KMS-11 (cell line): ENCODE results near the gene CACNA1S.

ENCODE experiments used
- H2AFZ ChIP-seq: fragments of 200-600 bp; sonication (generic); 2 replicates; pipeline ENCODE4 v1.6.1; 2016; ENCODE audit warnings: antibody characterized with exemption, mixed run types, low read depth
- H3K27ac ChIP-seq: fragments of 200-600 bp; sonication (generic); 2 replicates; pipeline ENCODE4 v1.6.1; 2016; ENCODE audit warnings: mild to moderate bottlenecking, mixed run types
- H3K27me3 ChIP-seq: fragments of 200-600 bp; sonication (generic); 2 replicates; pipeline ENCODE4 v1.6.1; 2017; ENCODE audit warnings: mild to moderate bottlenecking, low read depth, mixed run types, moderate library complexity; ENCODE audit not compliant: insufficient read depth
- H3K36me3 ChIP-seq: fragments of 200-600 bp; sonication (generic); 2 replicates; pipeline ENCODE4 v1.6.1; 2017; ENCODE audit warnings: mild to moderate bottlenecking, mixed run types; ENCODE audit not compliant: insufficient read depth
- H3K4me1 ChIP-seq: fragments of 200-600 bp; sonication (generic); 2 replicates; pipeline ENCODE4 v1.6.1; 2016; ENCODE audit warnings: mild to moderate bottlenecking, low read depth, mixed run types; ENCODE audit not compliant: poor library complexity, severe bottlenecking
- H3K4me2 ChIP-seq: fragments of 200-600 bp; sonication (generic); 2 replicates; pipeline ENCODE4 v1.7.0; 2016; ENCODE audit warnings: mild to moderate bottlenecking, mixed run types
- H3K4me3 ChIP-seq: fragments of 200-600 bp; sonication (generic); IDR thresholded peaks from 2 replicates; pipeline ENCODE4 v1.6.1; 2017; ENCODE audit warnings: low read depth, low read length, mixed read lengths; ENCODE audit not compliant: insufficient read depth
- H3K79me2 ChIP-seq: fragments of 200-600 bp; sonication (generic); 2 replicates; pipeline ENCODE4 v1.6.1; 2016; ENCODE audit warnings: low read depth, mixed run types; ENCODE audit not compliant: insufficient read depth
- H3K9ac ChIP-seq: fragments of 200-600 bp; sonication (generic); 2 replicates; pipeline ENCODE4 v1.6.1; 2016; ENCODE audit warnings: mild to moderate bottlenecking, mixed run types
- H4K20me1 ChIP-seq: fragments of 200-600 bp; sonication (generic); 2 replicates; pipeline ENCODE4 v1.6.1; 2016; ENCODE audit warnings: mild to moderate bottlenecking, mixed run types; ENCODE audit not compliant: insufficient read depth
- TF ChIP-seq, protein P1 (sequence below): fragments of 200-600 bp; sonication (generic); conservative IDR thresholded peaks from 2 replicates; pipeline ENCODE4 v1.6.1; 2017; ENCODE audit warnings: low read depth, mild to moderate bottlenecking, antibody characterized with exemption, low read length, moderate library complexity, mixed read lengths

The CACNA1S gene

DNA sequence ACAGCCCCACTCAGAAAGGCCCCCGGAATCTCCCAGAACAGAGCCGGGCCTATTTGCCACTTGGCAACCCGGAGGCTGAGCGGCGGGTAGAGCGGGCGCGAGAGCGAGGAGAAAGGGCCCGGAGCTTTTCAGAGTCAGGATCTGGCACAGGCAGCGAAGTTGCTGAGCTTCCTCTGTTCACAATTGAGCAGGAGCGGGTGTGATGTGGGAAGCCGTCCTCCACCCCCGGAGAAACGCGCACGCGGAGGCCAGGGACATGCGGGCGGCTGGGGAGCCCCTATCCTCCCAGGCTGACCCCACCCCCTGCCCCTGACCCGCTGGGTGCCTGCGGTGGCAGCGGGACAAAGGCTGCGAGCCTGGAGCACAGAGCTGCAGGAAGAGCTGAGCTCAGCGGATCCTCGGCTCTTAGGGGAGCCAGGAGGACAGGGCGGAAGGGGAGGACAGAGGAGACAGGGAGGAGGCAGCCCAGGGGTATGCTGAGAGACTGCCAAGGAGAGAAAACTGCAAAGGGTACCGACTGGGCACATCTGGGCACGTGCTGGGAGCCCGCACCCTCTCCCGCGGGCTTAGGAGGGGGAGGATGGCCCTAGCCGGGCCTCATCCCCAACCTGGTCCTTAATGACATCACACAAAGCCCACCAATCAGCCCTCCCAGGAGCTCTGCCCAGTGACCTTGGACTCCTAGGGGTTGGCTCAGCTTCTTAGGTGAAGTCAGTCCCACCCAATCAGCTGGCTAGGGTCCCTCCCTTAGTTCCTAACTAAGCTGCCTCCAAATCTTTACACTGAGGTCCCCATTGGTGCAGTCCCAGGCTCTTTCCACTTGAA, 98.0 kb downstream of the CACNA1S start:
- Histone ChIP-seq H2AFZ (no peak overlapping the region), H3K36me3 (no peaks in the 10 kb centered on the region), H3K4me3 (no peak overlapping the region), H3K9ac (no peak overlapping the region), H3K27ac (no peak overlapping the region), H4K20me1 (no peaks in the 10 kb centered on the region), H3K4me2 (no peak overlapping the region), H3K27me3 (no peaks in the 10 kb centered on the region), H3K79me2 (peaks cover 62% of the 10 kb centered on the region), H3K4me1 (peaks cover 44% of the 10 kb centered on the region)
- TF ChIP-seq, protein P1, sequence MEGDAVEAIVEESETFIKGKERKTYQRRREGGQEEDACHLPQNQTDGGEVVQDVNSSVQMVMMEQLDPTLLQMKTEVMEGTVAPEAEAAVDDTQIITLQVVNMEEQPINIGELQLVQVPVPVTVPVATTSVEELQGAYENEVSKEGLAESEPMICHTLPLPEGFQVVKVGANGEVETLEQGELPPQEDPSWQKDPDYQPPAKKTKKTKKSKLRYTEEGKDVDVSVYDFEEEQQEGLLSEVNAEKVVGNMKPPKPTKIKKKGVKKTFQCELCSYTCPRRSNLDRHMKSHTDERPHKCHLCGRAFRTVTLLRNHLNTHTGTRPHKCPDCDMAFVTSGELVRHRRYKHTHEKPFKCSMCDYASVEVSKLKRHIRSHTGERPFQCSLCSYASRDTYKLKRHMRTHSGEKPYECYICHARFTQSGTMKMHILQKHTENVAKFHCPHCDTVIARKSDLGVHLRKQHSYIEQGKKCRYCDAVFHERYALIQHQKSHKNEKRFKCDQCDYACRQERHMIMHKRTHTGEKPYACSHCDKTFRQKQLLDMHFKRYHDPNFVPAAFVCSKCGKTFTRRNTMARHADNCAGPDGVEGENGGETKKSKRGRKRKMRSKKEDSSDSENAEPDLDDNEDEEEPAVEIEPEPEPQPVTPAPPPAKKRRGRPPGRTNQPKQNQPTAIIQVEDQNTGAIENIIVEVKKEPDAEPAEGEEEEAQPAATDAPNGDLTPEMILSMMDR = no peak

DNA sequence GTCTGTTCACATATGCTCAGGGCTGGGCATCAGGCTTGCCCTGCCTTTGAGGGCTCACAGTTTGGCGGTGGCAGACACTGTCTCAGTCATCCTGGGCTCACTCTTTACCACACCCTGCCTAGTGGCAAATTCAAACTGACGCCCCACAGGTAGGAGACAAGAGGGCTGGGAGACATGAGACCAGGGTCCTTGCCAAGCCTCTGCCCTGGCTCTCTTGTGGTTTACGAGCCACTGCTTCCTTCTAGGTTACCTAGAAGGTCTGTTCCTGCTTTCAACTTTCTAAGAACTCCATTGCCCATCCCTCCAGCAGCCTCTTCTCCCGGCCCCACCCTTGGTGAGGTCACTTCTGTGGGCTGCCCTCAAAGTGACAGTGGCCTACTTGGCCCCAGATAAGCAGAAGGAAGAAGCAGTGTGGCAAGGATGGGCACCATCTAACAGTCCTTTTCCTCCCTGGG, 99.2 kb downstream of the CACNA1S start:
- H3K4me2 ChIP-seq = no peak overlapping the region
- no peaks in the 10 kb centered on the region for H4K20me1 ChIP-seq

DNA sequence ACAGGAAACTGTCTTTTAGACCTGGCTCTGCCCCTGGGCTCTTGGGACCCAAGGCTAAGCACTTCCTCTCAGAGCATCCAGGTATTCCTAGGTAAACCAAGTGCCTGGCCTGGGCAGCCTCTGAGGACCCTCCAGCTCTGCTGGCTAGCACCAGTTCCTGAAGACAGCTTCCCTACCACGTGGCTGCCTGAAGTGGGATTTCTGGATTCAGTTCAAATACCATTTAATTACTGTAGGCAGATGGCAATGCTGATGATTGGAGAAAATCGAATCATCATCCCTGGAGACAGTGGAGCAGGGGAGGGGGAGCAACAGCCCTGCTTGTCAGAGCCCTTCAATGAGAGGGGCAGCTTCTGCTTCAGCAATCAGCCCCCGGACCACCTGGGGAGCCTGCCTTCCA, 100.6 kb downstream of the CACNA1S start:
- H3K4me2 ChIP-seq = no peak overlapping the region
- H3K4me3 ChIP-seq = no peak overlapping the region
- peaks cover 36% of the 10 kb centered on the region; the same call in 1 of the 2 replicates for H3K79me2 ChIP-seq
- no peaks in the 10 kb centered on the region for H3K36me3 ChIP-seq
- TF ChIP-seq, protein P1 = no peak
- peaks cover 18% of the 10 kb centered on the region for H3K4me1 ChIP-seq
- no peaks in the 10 kb centered on the region for H4K20me1 ChIP-seq
- no peak overlapping the region for H2AFZ ChIP-seq
- H3K27me3 ChIP-seq = no peaks in the 10 kb centered on the region
- H3K9ac ChIP-seq = no peak overlapping the region
- H3K27ac ChIP-seq = no peak overlapping the region

More for the DNA sequence above, 99.2 kb downstream of the CACNA1S start:
- Histone ChIP-seq H3K4me3 (no peak overlapping the region), H3K9ac (no peak overlapping the region), H2AFZ (no peak overlapping the region), H3K27me3 (no peaks in the 10 kb centered on the region), H3K4me1 (peaks cover 32% of the 10 kb centered on the region), H3K36me3 (no peaks in the 10 kb centered on the region), H3K79me2 (peaks cover 51% of the 10 kb centered on the region; the same call in 1 of the 2 replicates), H3K27ac (no peak overlapping the region)
- TF ChIP-seq, protein P1 = no peak

DNA sequence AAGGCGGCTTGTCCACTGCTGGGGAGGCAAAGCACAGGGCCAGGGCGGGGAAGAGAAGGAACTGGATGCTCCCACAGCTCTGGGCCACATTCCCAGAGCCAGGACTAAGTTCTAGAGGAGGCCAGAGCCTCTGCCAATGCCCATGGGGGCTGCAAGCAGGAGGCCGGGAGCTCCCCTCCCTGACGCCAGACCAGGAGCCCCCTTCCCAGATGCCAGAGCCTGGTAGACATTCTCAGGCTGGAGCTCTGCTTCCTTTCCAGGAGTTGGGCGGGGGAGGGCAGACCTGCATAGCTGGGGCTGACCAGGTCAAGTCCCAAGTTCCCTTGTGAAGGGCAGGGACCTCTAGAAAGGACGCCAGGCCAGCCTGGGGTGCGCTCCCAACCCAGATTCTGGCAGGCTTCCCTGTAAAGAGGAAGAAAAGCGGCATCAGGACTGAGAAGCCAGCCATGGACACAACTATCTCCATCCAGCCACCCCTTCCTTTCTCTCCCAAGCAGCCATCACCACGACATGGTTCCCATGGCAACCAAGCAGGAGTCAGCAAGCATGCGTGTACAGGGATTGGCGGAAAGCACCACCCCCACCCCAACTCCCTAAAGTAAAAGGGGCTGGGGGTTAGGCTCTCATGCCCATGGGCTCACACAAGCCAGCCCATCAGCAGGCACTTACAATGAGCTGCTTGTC, 102.1 kb downstream of the CACNA1S start:
- Histone ChIP-seq H3K36me3 (no peaks in the 10 kb centered on the region), H3K4me2 (no peak overlapping the region), H3K27me3 (no peaks in the 10 kb centered on the region), H2AFZ (no peak overlapping the region), H3K79me2 (peaks cover 23% of the 10 kb centered on the region; the same call in 1 of the 2 replicates), H3K9ac (no peak overlapping the region), H3K4me1 (peaks cover 3% of the 10 kb centered on the region), H3K4me3 (no peak overlapping the region), H4K20me1 (no peaks in the 10 kb centered on the region), H3K27ac (no peak overlapping the region)
- TF ChIP-seq, protein P1 = no peak
